GM13977 (cell line): ENCODE data around the gene H2AZ2.
"Not testable (repeated sequence)": the region's sequence is repeated elsewhere in the genome, so short reads cannot be mapped to it uniquely, and the experiment has no call there.

Experiments
- DNase-seq: peaks from one replicate; pipeline ENCODE4 v3.0.0; 2012; ENCODE audit warnings: low spot score
- CTCF ChIP-seq: IDR thresholded peaks from 2 replicates; pipeline ENCODE4 v1.5.1; 2012; ENCODE audit warnings: mild to moderate bottlenecking, control low read depth; ENCODE audit not compliant: insufficient read depth; ENCODE audit errors: extremely low read depth, missing control alignments
- in situ Hi-C: fragments of 300-500 bp; cut with MboI; formaldehyde crosslinking; loops from one replicate; pipeline ENCODE4 v1.12.0; 2022; ENCODE audit warnings: low sequenced_read_pairs, low pct_unique_long_range_greater_than_20kb, mixed read lengths, inconsistent platforms; ENCODE audit not compliant: unreplicated experiment

Gene H2AZ2

GRCh38 chr7:44793919-44794318 is 54.0 kb downstream of the H2AZ2 start:
- no peak for DNase-seq
- TF ChIP-seq CTCF = no peak
- in situ Hi-C loops = no loop called here

GRCh38 chr7:44791278-44792219 is 56.3 kb downstream of the H2AZ2 start:
- no peak for DNase-seq
- in situ Hi-C loops = no loop called here
- TF ChIP-seq CTCF = no peak

GRCh38 chr7:44789990-44790389 is 57.9 kb downstream of the H2AZ2 start:
- TF ChIP-seq CTCF = no peak
- DNase-seq = no peak
- in situ Hi-C loops = no loop called here

- no peak for DNase-seq
- in situ Hi-C loops = no loop called here
- no peak for TF ChIP-seq CTCF
Measured at GRCh38 chr7:44787762-44788161, 60.1 kb downstream of the H2AZ2 start.

- TF ChIP-seq CTCF = no peak
- peak; percentile 66 for DNase-seq
- in situ Hi-C loops = no loop called here
Measured at GRCh38 chr7:44787041-44787440, 60.8 kb downstream of the H2AZ2 start.

- in situ Hi-C loops, DNase-seq: not testable (repeated sequence)
Measured at GRCh38 chr7:44785218-44785617, 62.7 kb downstream of the H2AZ2 start.

- DNase-seq = no peak
- in situ Hi-C loops = no loop called here
- no peak for TF ChIP-seq CTCF
Measured at GRCh38 chr7:44784364-44784763, 63.5 kb downstream of the H2AZ2 start.
